IMR-90 (cell line): ENCODE measurements around the gene MAVS. TPM values are rescaled to one million over a fixed set of nuclear protein-coding genes. Genes with fewer than 3 reads are reported as not detected.

ENCODE experiments used
- ATAC-seq: fragments of 200-7000 bp; cut with Tn5 transposase; 2 replicates; pipeline ENCODE4 v1.9.1; 2020; ENCODE audit warnings: low read depth, mild to moderate bottlenecking, moderate library complexity
- BruUV-seq: library from RNA; stranded (reverse); fragments of 400-500 nt; replicated peaks from 2 replicates; lab custom pipeline; 2021; lab: Mats Ljungman, UMichigan
- CTCF ChIA-PET: fragments of 300-600 bp; formaldehyde crosslinking; extraction: SDS; loops from one replicate; lab custom pipeline; 2021; ENCODE audit warnings: antibody characterized with exemption; lab: Yijun Ruan, JAX
- POLR2A ChIA-PET: fragments of 300-600 bp; sonication (Branson Sonifier 250); formaldehyde crosslinking; loops from one replicate; lab custom pipeline; 2022; ENCODE audit warnings: antibody characterized with exemption; ENCODE audit not compliant: unreplicated experiment; lab: Charles Lee
- DNase-seq: peaks from one replicate; pipeline ENCODE4 v3.0.0; 2013
- H2AFZ ChIP-seq: replicated peaks from 2 replicates; pipeline ENCODE3; 2013; ENCODE audit warnings: low read length, mild to moderate bottlenecking; ENCODE audit not compliant: poor library complexity
- H2AK5ac ChIP-seq: 2 replicates; pipeline ENCODE4 v1.6.1; 2013; ENCODE audit warnings: low read depth, low read length, inconsistent platforms
- H2AK9ac ChIP-seq: replicated peaks from 2 replicates; pipeline ENCODE3; 2013; ENCODE audit warnings: mild to moderate bottlenecking, low read depth, low read length, moderate library complexity; ENCODE audit not compliant: poor library complexity
- H2BK120ac ChIP-seq: 2 replicates; pipeline ENCODE4 v1.6.1; 2013; ENCODE audit warnings: low read depth, low read length, inconsistent platforms
- H2BK15ac ChIP-seq: 3 replicates; pipeline ENCODE4 v1.6.1; 2013; ENCODE audit warnings: low read depth, low read length, inconsistent platforms
- H2BK20ac ChIP-seq: 2 replicates; pipeline ENCODE4 v1.6.1; 2013; ENCODE audit warnings: low read depth, mild to moderate bottlenecking, inconsistent platforms, low read length, moderate library complexity
- H2BK5ac ChIP-seq: 2 replicates; pipeline ENCODE4 v1.6.1; 2013; ENCODE audit warnings: mild to moderate bottlenecking, low read depth, low read length, inconsistent platforms; ENCODE audit not compliant: poor library complexity, severe bottlenecking
- H3K14ac ChIP-seq: replicated peaks from 2 replicates; pipeline ENCODE4 v1.6.1; 2013; ENCODE audit warnings: low read depth, low read length, inconsistent platforms
- H3K18ac ChIP-seq: 2 replicates; pipeline ENCODE4 v1.6.1; 2013; ENCODE audit warnings: low read depth, low read length, control low read depth
- H3K23ac ChIP-seq: 2 replicates; pipeline ENCODE4 v1.6.1; 2013; ENCODE audit warnings: low read depth, low read length, inconsistent platforms
- H3K27ac ChIP-seq: 2 replicates; pipeline ENCODE4 v1.5.1; 2013; ENCODE audit warnings: mild to moderate bottlenecking, control low read depth, low read length; ENCODE audit not compliant: insufficient read depth
- H3K27me3 ChIP-seq: 2 replicates; pipeline ENCODE4 v1.6.1; 2013; ENCODE audit warnings: low read length; ENCODE audit not compliant: control insufficient read depth, insufficient read depth
- H3K36me3 ChIP-seq: 2 replicates; pipeline ENCODE4 v1.6.1; 2013; ENCODE audit warnings: low read length, mixed read lengths; ENCODE audit not compliant: control insufficient read depth, insufficient read depth
- H3K4ac ChIP-seq: 2 replicates; pipeline ENCODE4 v1.6.1; 2013; ENCODE audit warnings: low read depth, low read length, inconsistent platforms
- H3K4me1 ChIP-seq: 2 replicates; pipeline ENCODE4 v1.6.1; 2013; ENCODE audit warnings: low read length, mixed read lengths; ENCODE audit not compliant: control insufficient read depth, insufficient read depth
- H3K4me2 ChIP-seq: 2 replicates; pipeline ENCODE4 v1.6.1; 2013; ENCODE audit warnings: low read depth, mild to moderate bottlenecking, control low read depth, low read length, moderate library complexity
- H3K4me3 ChIP-seq: 2 replicates; pipeline ENCODE4 v1.5.1; 2013; ENCODE audit warnings: low read depth, mild to moderate bottlenecking, control low read depth, low read length, moderate library complexity; ENCODE audit not compliant: insufficient read depth
- H3K56ac ChIP-seq: 2 replicates; pipeline ENCODE4 v1.6.1; 2013; ENCODE audit warnings: low read length, inconsistent platforms; ENCODE audit not compliant: insufficient read depth; ENCODE audit errors: extremely low read depth
- H3K79me1 ChIP-seq, 2 experiments: 2 replicates each; pipeline ENCODE4 v1.6.1; 2013; ENCODE audit warnings: low read length in 2 of 2, inconsistent platforms in 1 of 2, low read depth in 1 of 2
- H3K9ac ChIP-seq: 2 replicates; pipeline ENCODE4 v1.6.1; 2013; ENCODE audit warnings: low read depth, low read length, control low read depth
- H3K9me1 ChIP-seq: 2 replicates; pipeline ENCODE4 v1.6.1; 2013; ENCODE audit warnings: low read length, inconsistent platforms; ENCODE audit not compliant: insufficient read depth
- H3K9me3 ChIP-seq: 2 replicates; pipeline ENCODE4 v1.6.1; 2013; ENCODE audit warnings: low read length; ENCODE audit not compliant: control insufficient read depth, insufficient read depth
- H4K20me1 ChIP-seq: 2 replicates; pipeline ENCODE4 v1.6.1; 2013; ENCODE audit warnings: low read length, inconsistent platforms; ENCODE audit not compliant: insufficient read depth
- H4K5ac ChIP-seq: 2 replicates; pipeline ENCODE4 v1.6.1; 2013; ENCODE audit warnings: mild to moderate bottlenecking, low read depth, low read length, control low read depth
- H4K8ac ChIP-seq, 2 experiments: 2 replicates each; pipeline ENCODE4 v1.6.1; 2013; ENCODE audit warnings: low read depth in 2 of 2, low read length in 2 of 2, control low read depth in 1 of 2, inconsistent platforms in 1 of 2
- H4K91ac ChIP-seq: 2 replicates; pipeline ENCODE4 v1.6.1; 2013; ENCODE audit warnings: low read depth, low read length, inconsistent platforms; ENCODE audit not compliant: insufficient read depth
- CTCF ChIP-seq: conservative IDR thresholded peaks from 2 replicates; pipeline ENCODE4 v1.5.1; 2012; ENCODE audit warnings: mild to moderate bottlenecking, low read depth, low read length, improper control_type of control experiment
- MAFK ChIP-seq: IDR thresholded peaks from 2 replicates; pipeline ENCODE4 v1.6.1; 2012; ENCODE audit warnings: low read depth, low read length, improper control_type of control experiment
- MXI1 ChIP-seq: IDR thresholded peaks from 2 replicates; pipeline ENCODE4 v1.6.1; 2012; ENCODE audit warnings: low read depth, mild to moderate bottlenecking, low read length, moderate library complexity, borderline replicate concordance
- RCOR1 ChIP-seq: IDR thresholded peaks from 2 replicates; pipeline ENCODE4 v1.6.1; 2012; ENCODE audit warnings: mild to moderate bottlenecking, low read length, improper control_type of control experiment; ENCODE audit not compliant: insufficient replicate concordance
- WGBS, 2 experiments: methylation state at CpG; one replicate each; pipeline versions ENCODE4 v1.1.5 to v1.1.7; 2013; ENCODE audit warnings: missing lambda C conversion rate in 2 of 2; ENCODE audit not compliant: insufficient read length in 1 of 2; ENCODE audit errors: extremely low coverage in 2 of 2; 5-methylcytosine and 5-hydroxymethylcytosine counted together
- dilution Hi-C: fragments of 300-500 bp; cut with HindIII; formaldehyde crosslinking; loops from one replicate; pipeline ENCODE4 v1.14.3; 2018; ENCODE audit warnings: low sequenced_read_pairs; ENCODE audit not compliant: unreplicated experiment
- in situ Hi-C: fragments of 300-500 bp; cut with MboI; formaldehyde crosslinking; loops from 3 replicates; pipeline ENCODE4 v1.14.3; 2019; ENCODE audit warnings: low sequenced_read_pairs, inconsistent platforms, mixed read lengths
- intact Hi-C: fragments of 100-400 bp; cut with micrococcal nuclease; formaldehyde crosslinking; loops from 2 replicates; pipeline ENCODE4 v1.10.0; 2022
- polyA plus RNA-seq, 3 experiments: library from polyadenylated mRNA; depleted of rRNA; stranded (reverse); fragments of >200 nt; gene quantifications; 2 replicates each; pipeline ENCODE4 v1.2.3, GENCODE V29; 2012; ENCODE audit warnings: low replicate concordance in 1 of 3
- total RNA-seq: library from RNA; depleted of rRNA; stranded (reverse); fragments of >200 nt; gene quantifications from 2 replicates; pipeline ENCODE4 v1.2.3, GENCODE V29; 2012

The MAVS gene
- total and polyA plus RNA-seq, 2 of the 4 experiments (the other 2 are of a cell fraction): 10.4 to 15.6 TPM

- BruUV-seq: no TSS peak
- Histone ChIP-seq H2AK9ac (no peak overlapping the region), H2BK120ac (no peak overlapping the region), H4K5ac (no peak overlapping the region), H3K27me3 (no peaks in the 10 kb centered on the region), H2BK5ac (no peak overlapping the region), H3K9ac (no peak overlapping the region), H2BK20ac (no peak overlapping the region), H2BK15ac (no peak overlapping the region), H3K79me1 (peaks cover 30 to 82% of the 10 kb centered on the region in 2 experiments), H3K9me3 (no peaks in the 10 kb centered on the region), H3K18ac (no peak overlapping the region), H3K9me1 (peaks cover 39% of the 10 kb centered on the region), H3K56ac (no peak overlapping the region), H3K4me3 (no peak overlapping the region), H2AK5ac (no peak overlapping the region), H3K27ac (no peak overlapping the region), H3K14ac (no peak overlapping the region), H3K4ac (no peak overlapping the region), H4K8ac (no peak overlapping the region), H3K4me1 (peaks cover 21% of the 10 kb centered on the region), H4K91ac (no peak overlapping the region), H2AFZ (no peak overlapping the region), H3K4me2 (no peak overlapping the region), H3K23ac (no peak overlapping the region), H4K20me1 (peaks cover 81% of the 10 kb centered on the region), H3K36me3 (peaks cover 36% of the 10 kb centered on the region)
- WGBS, 2 experiments: no CpG with 5 or more reads among the region's 4 CpGs
- intact Hi-C loops: no loop called here
- ChIA-PET CTCF (no interaction called here), POLR2A (no interaction called here)
- ATAC-seq (no peak), DNase-seq (no peak)
- dilution Hi-C loops: no loop called here
- no peak for TF ChIP-seq MXI1
- TF ChIP-seq RCOR1: no peak
- TF ChIP-seq CTCF: no peak
- TF ChIP-seq MAFK: no peak
- in situ Hi-C loops: no loop called here
Measured at GRCh38 chr20:3922983-3923339, 76.3 kb downstream of the MAVS start.
